ENCODE results near the gene PDGFRA.

The PDGFRA gene

DNA sequence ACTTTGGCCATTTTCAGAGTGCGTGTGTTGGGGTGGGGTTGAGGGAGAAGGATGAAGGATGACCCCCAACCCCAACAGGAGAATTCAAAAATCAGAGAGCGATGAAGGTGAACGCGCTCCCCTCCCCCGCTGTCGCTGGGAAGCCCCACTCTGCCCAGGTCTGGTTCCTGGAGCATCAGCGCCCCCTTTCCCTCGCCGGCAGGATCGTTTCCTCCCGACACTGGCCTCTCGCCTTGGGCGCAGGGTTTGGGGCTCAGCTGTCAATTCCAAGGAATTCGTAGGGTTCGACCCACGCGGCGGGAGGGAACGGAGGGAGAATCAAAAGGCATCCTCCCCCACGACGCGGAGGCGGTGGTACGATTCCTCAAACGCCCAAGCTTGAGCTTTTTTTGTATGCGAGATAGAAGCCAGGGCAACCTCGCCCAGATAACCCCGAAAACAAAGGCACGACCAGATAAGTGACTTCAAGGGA is 1.0 kb upstream of the PDGFRA start:
- Histone ChIP-seq H3K9me3 (ENCODE audit: control insufficient read depth in 2 of 2, low read length in 2 of 2) (no peaks in the 10 kb centered on the region), H3K36me3 (ENCODE audit: control insufficient read depth in 2 of 2, insufficient read depth in 2 of 2, low read length in 2 of 2) (no peaks in the 10 kb centered on the region), H3K4me3 (ENCODE audit: low read length in 2 of 2) (peak overlapping the region; percentile 47 to 69), H3K4me1 (ENCODE audit: control insufficient read depth, insufficient read depth, low read length) (peaks cover 39% of the 10 kb centered on the region), H3K9ac (ENCODE audit: low read length in 2 of 2) (peak overlapping the region in 1 of 2 donors; percentile 54), H3K27ac (ENCODE audit: low read length) (peak overlapping the region; percentile 58), H3K27me3 (ENCODE audit: control insufficient read depth in 1 of 2, insufficient read depth in 2 of 2, low read length in 2 of 2) (peaks cover 68 to 90% of the 10 kb centered on the region in 2 donors)

DNA sequence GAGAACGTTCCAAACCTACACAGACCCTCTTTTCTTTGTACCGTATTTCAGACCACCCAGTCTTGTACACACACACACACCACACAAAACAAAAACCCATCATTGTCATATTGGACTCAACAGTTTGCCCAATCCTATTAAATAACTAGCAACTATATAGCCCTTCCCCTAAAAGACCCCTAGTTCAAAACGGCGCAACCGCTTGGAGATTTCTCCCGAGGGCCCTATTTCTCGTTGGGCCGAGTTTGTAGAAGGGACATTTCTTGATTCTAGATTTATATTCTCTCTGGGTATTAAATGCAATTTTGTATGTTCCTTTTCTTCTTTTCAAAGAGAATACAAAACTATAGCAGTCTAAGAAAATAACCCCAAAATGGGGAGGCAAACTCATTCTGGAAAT is 547 bp upstream of the PDGFRA start:
- H3K9me3 ChIP-seq (ENCODE audit: control insufficient read depth in 2 of 2, low read length in 2 of 2): no peaks in the 10 kb centered on the region
- no peaks in the 10 kb centered on the region for H3K36me3 ChIP-seq (ENCODE audit: control insufficient read depth in 2 of 2, insufficient read depth in 2 of 2, low read length in 2 of 2)
- peak overlapping the region in 1 of 2 donors; percentile 54 for H3K9ac ChIP-seq (ENCODE audit: low read length in 2 of 2)
- peaks cover 68 to 87% of the 10 kb centered on the region in 2 donors for H3K27me3 ChIP-seq (ENCODE audit: control insufficient read depth in 1 of 2, insufficient read depth in 2 of 2, low read length in 2 of 2)
- H3K4me3 ChIP-seq (ENCODE audit: low read length in 2 of 2): peak overlapping the region; percentile 20 to 69
- peaks cover 44% of the 10 kb centered on the region for H3K4me1 ChIP-seq (ENCODE audit: control insufficient read depth, insufficient read depth, low read length)
- H3K27ac ChIP-seq (ENCODE audit: low read length): peak overlapping the region; percentile 58

DNA sequence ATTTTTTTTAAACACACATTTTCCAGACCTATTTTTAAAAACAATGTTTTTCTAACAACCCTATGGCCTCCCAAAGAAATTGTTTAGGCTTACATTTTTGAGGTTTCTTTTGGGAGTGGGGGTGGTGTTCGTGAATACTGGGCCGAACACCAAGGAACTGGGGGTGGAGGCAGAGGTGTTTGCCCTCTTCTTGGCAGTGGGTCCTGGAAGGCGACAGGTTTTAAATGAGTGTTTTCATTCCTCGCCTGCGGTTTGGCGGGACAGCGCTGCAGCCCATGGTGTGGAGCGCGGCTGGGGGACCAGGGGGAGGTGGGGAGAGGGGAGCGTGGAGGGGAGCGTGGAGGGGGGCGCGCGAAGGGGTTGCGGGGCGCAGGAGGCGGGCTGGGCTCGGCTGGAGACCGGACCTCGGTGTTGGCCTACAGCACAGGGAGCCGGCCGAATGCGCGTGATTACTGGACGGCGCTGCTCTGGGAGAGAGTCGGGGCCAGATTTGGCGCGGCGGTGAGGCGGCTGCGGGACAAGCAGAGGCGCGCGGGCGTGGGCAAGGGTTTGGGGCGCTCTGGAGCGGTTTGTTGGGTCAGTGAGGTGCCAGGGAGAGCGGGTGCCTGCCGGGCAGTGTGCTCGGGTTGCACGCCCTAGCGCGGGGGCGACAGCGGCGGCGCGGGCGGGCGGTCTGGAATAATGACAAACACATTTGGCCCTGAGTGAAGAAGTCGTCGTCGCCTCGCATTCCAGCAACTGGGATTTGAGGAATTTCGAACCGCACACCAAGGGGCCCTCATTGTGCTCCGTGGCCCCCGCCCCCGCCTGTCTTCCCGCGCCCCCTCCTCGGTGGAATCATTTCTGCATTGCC is 764 bp downstream of the PDGFRA start:
- Histone ChIP-seq H3K27me3 (ENCODE audit: control insufficient read depth in 1 of 2, insufficient read depth in 2 of 2, low read length in 2 of 2) (peaks cover 60 to 78% of the 10 kb centered on the region in 2 donors), H3K27ac (ENCODE audit: low read length) (peak overlapping the region; percentile 37), H3K9ac (ENCODE audit: low read length in 2 of 2) (peak overlapping the region in 1 of 2 donors; percentile 57), H3K4me1 (ENCODE audit: control insufficient read depth, insufficient read depth, low read length) (peaks cover 53% of the 10 kb centered on the region), H3K4me3 (ENCODE audit: low read length in 2 of 2) (peak overlapping the region; percentile 53 to 73), H3K9me3 (ENCODE audit: control insufficient read depth in 2 of 2, low read length in 2 of 2) (no peaks in the 10 kb centered on the region), H3K36me3 (ENCODE audit: control insufficient read depth in 2 of 2, insufficient read depth in 2 of 2, low read length in 2 of 2) (no peaks in the 10 kb centered on the region)

DNA sequence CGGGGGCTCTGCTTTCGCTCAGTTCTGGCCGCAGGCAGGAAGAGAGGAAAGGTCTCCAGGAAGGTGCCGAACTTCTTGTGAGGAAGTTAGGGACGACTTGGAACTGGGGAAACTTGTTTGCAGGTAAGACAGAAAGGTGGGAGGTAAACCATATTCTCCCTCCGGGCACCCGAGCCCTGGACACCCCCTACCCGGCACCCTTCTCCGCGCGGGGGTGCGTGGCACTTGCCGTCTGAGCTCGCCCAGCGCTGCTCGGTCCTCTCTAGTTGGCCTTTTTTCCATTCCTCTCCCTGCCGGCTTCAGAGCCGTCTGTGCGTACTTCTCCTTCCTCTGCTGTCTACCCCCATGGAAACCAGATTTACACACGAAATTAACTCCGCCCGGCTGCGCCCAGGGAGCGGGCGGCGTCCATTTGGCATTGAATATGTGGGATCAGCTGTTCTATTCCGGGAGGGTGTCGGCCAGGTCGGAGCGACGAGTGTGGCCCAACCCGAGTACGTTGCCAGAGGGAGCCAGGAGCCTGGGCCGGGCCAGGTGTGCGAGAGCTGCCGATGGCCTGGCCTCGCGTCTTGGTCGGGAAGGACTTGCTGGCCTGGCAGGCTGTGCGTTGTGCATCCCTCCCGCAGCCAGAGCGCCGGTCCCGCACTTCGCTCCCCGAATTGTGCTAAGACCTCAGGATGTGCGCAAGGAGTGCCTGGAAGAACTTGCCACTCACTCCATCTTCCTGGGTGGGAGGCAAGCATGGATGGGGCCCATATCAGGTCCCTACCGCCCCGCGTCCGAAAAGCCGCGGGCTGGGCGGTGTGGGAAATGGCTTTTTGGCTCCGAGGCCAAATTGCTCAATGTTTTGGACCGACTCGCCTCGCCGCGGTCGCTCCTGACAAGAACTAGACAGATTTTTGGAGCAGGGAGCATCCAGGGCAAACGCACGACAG is 1.7 kb downstream of the PDGFRA start:
- Histone ChIP-seq H3K27ac (ENCODE audit: low read length) (peak overlapping the region; percentile 37), H3K4me3 (ENCODE audit: low read length in 2 of 2) (peak overlapping the region; percentile 53 to 73), H3K4me1 (ENCODE audit: control insufficient read depth, insufficient read depth, low read length) (peaks cover 53% of the 10 kb centered on the region), H3K36me3 (ENCODE audit: control insufficient read depth in 2 of 2, insufficient read depth in 2 of 2, low read length in 2 of 2) (no peaks in the 10 kb centered on the region), H3K27me3 (ENCODE audit: control insufficient read depth in 1 of 2, insufficient read depth in 2 of 2, low read length in 2 of 2) (peaks cover 53 to 70% of the 10 kb centered on the region in 2 donors), H3K9ac (ENCODE audit: low read length in 2 of 2) (peak overlapping the region in 1 of 2 donors; percentile 57), H3K9me3 (ENCODE audit: control insufficient read depth in 2 of 2, low read length in 2 of 2) (no peaks in the 10 kb centered on the region)

DNA sequence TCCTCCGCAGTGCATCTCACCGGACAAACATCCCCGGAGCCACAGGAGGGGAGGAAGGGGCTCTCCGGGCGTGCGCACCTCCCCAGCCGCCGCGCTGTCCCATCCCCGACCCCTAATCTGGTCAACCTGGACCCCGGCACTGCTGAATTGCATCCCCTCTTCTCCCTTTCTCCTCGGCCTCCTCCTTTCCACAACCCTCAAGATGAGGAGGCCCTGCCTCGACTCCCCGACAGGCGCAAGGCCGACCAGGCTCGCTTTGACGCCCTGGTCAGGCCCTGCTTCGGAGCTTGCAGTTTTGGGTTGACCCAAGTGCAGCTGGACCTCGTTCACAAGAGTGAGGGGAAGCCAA is 2.3 kb downstream of the PDGFRA start:
- Histone ChIP-seq H3K4me1 (ENCODE audit: control insufficient read depth, insufficient read depth, low read length) (peaks cover 47% of the 10 kb centered on the region), H3K27ac (ENCODE audit: low read length) (no peak overlapping the region), H3K9ac (ENCODE audit: low read length in 2 of 2) (peak overlapping the region in 1 of 2 donors; percentile 57), H3K9me3 (ENCODE audit: control insufficient read depth in 2 of 2, low read length in 2 of 2) (no peaks in the 10 kb centered on the region), H3K36me3 (ENCODE audit: control insufficient read depth in 2 of 2, insufficient read depth in 2 of 2, low read length in 2 of 2) (no peaks in the 10 kb centered on the region), H3K27me3 (ENCODE audit: control insufficient read depth in 1 of 2, insufficient read depth in 2 of 2, low read length in 2 of 2) (peaks cover 47 to 64% of the 10 kb centered on the region in 2 donors), H3K4me3 (ENCODE audit: low read length in 2 of 2) (peak overlapping the region; percentile 53 to 73)

DNA sequence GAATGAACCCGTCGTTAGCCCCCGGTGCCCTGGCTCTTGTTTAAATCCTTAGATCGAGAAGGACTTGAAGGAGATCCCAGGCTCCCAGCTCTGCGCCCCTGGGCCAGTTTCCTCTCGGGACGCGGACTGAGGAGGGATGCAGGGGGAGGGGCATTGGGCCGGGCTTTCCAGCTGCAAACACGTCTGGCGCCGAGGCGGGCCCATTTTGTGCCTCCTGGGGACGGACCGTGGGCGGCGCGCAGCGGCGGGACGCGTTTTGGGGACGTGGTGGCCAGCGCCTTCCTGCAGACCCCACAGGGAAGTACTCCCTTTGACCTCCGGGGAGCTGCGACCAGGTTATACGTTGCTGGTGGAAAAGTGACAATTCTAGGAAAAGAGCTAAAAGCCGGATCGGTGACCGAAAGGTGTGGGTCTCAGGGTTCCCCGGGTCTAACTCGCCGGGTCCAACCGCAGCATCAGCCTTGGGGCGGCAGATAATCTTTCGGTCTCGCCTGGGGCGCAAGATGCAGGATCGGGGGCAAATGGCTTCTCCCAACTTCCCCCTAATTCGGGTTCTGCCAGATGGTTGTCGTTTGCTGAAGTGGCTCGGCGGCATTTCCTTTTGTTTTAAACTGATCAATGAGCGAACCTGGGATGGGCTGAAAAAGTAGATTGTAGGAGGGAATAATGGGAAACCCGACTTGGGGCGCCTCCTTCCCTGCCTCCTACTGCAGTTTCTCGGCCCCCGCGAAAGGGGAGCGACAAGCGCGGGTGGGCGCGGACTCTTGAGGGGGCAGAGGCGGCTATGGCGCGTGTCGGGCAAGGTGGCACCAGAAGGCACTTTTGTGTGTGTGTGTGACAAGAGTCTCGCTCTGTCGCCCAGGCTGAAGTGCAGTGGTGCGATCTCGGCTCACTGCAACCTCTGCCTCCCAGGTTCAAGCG is 2.9 kb downstream of the PDGFRA start:
- peaks cover 40% of the 10 kb centered on the region for H3K4me1 ChIP-seq (ENCODE audit: control insufficient read depth, insufficient read depth, low read length)
- H3K36me3 ChIP-seq (ENCODE audit: control insufficient read depth in 2 of 2, insufficient read depth in 2 of 2, low read length in 2 of 2): no peaks in the 10 kb centered on the region
- no peak overlapping the region for H3K27ac ChIP-seq (ENCODE audit: low read length)
- no peaks in the 10 kb centered on the region for H3K9me3 ChIP-seq (ENCODE audit: control insufficient read depth in 2 of 2, low read length in 2 of 2)
- peaks cover 41 to 57% of the 10 kb centered on the region in 2 donors for H3K27me3 ChIP-seq (ENCODE audit: control insufficient read depth in 1 of 2, insufficient read depth in 2 of 2, low read length in 2 of 2)
- H3K4me3 ChIP-seq (ENCODE audit: low read length in 2 of 2): peak overlapping the region; percentile 53 to 73
- peak overlapping the region in 1 of 2 donors; percentile 57 for H3K9ac ChIP-seq (ENCODE audit: low read length in 2 of 2)

DNA sequence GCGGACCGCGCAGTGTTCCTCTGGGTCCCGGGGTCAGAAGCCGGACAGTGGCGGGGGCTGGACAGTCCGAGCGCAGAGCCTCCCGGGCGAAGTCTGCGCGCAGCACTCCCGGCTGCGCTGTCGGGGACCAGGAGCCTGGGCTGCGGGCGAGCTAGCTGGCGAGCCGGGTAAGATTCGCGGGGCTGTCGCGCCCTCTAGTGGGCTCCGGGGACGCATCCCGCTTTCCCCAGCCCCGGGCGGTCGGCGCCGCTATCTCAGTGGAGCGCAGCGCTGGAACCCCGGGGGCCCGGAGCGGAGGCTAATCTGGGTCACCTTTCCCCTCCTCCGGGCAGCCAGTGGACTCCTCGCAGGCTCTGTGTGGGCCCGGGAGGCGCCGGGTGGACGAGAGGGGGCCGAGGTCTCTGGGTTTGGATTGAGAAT is 4.2 kb downstream of the PDGFRA start:
- H3K4me1 ChIP-seq (ENCODE audit: control insufficient read depth, insufficient read depth, low read length): peaks cover 29% of the 10 kb centered on the region
- H3K36me3 ChIP-seq (ENCODE audit: control insufficient read depth in 2 of 2, insufficient read depth in 2 of 2, low read length in 2 of 2): no peaks in the 10 kb centered on the region
- H3K4me3 ChIP-seq (ENCODE audit: low read length in 2 of 2): peak overlapping the region; percentile 50 to 73
- H3K27me3 ChIP-seq (ENCODE audit: control insufficient read depth in 1 of 2, insufficient read depth in 2 of 2, low read length in 2 of 2): peaks cover 28 to 48% of the 10 kb centered on the region in 2 donors
- H3K9me3 ChIP-seq (ENCODE audit: control insufficient read depth in 2 of 2, low read length in 2 of 2): no peaks in the 10 kb centered on the region
- no peak overlapping the region for H3K9ac ChIP-seq (ENCODE audit: low read length in 2 of 2)
- H3K27ac ChIP-seq (ENCODE audit: low read length): no peak overlapping the region

DNA sequence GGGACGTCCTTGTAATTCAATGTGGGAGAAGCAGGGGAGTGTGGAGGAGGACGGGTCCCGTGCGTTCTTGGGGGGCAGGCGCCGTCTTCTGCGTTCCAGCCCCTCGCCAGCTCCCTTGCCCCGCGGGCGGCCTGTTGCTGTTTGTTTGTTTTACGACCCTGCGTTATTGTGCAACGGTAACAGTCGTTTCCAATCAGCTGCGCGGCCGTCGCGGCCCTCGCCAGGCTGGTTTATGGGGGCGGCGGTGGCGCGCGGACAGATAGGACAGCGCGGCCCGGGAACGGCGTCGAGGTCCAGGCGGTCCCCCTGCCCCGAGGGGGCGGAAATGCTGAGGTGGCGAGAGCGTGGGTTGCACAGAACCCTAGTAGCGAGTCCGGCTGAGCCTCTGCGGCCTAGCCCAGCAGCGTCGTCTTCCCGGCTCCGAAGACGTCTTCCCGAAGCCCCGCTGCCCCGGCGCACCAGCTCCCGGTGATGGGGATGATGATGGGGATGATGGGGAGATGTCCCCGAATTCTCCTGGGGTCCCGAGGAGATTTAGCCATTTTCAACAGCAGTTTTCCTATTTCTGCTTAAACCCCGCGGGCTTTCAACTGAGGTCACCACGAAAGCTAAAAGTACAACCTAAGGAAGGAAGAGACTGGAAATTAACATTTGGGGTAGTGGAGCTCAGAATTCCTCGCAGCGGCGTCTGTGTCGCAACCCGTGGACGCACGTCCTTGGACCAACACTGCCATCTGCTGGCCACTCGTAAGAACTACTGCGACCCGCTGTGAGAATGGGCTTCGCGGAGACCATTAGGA is 4.8 kb downstream of the PDGFRA start:
- H3K9me3 ChIP-seq (ENCODE audit: control insufficient read depth in 2 of 2, low read length in 2 of 2): no peaks in the 10 kb centered on the region
- peaks cover 24 to 42% of the 10 kb centered on the region in 2 donors for H3K27me3 ChIP-seq (ENCODE audit: control insufficient read depth in 1 of 2, insufficient read depth in 2 of 2, low read length in 2 of 2)
- peak overlapping the region in 1 of 2 donors; percentile 36 for H3K9ac ChIP-seq (ENCODE audit: low read length in 2 of 2)
- H3K4me1 ChIP-seq (ENCODE audit: control insufficient read depth, insufficient read depth, low read length): peaks cover 28% of the 10 kb centered on the region
- no peak overlapping the region for H3K27ac ChIP-seq (ENCODE audit: low read length)
- H3K4me3 ChIP-seq (ENCODE audit: low read length in 2 of 2): peak overlapping the region; percentile 50 to 73
- no peaks in the 10 kb centered on the region for H3K36me3 ChIP-seq (ENCODE audit: control insufficient read depth in 2 of 2, insufficient read depth in 2 of 2, low read length in 2 of 2)

DNA sequence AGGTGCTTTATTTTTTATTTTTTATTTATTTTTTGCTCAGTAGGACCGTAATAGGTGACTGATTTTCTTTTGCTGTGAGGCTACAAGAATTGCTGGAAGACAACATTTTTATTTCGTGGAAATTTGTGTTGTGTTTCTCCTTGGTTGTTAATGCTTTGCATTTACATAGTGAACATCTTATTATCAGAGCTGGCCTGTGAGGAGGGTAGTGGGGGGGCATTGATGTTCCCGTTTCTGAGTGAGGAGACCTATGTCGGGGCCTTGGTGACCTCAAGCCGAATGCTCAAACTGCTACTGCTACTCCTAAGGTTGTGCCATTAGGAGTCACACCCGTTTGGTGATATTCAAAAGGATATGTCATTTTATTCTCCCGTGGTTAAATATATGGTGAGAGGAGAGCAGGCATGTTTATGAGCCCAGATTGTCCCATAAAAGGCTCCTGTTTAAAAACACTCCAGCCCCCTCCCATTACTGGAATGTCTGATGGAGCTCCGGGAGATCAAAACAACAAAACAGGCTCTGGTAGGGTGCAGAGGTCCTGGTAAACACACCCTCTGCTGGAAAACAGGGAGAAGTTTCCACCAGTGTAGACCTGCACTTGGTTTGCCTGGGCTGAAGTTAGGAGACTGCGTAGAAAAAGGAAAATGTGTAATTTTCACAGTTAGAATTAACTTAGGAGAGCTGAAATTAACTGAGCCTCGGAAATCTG is 5.6 kb downstream of the PDGFRA start:
- H3K27ac ChIP-seq (ENCODE audit: low read length): no peak overlapping the region
- H3K4me1 ChIP-seq (ENCODE audit: control insufficient read depth, insufficient read depth, low read length): peaks cover 28% of the 10 kb centered on the region
- H3K9me3 ChIP-seq (ENCODE audit: control insufficient read depth in 2 of 2, low read length in 2 of 2): no peaks in the 10 kb centered on the region
- H3K9ac ChIP-seq (ENCODE audit: low read length in 2 of 2): peak overlapping the region in 1 of 2 donors; percentile 29
- peaks cover 21 to 35% of the 10 kb centered on the region in 2 donors for H3K27me3 ChIP-seq (ENCODE audit: control insufficient read depth in 1 of 2, insufficient read depth in 2 of 2, low read length in 2 of 2)
- H3K36me3 ChIP-seq (ENCODE audit: control insufficient read depth in 2 of 2, insufficient read depth in 2 of 2, low read length in 2 of 2): no peaks in the 10 kb centered on the region
- peak overlapping the region in 1 of 2 donors; percentile 40 for H3K4me3 ChIP-seq (ENCODE audit: low read length in 2 of 2)
